ENCODE measurements around the gene ADD2. TPM values are rescaled to one million over a fixed set of nuclear protein-coding genes. Genes with fewer than 3 reads are reported as not detected.

ADD2 gene
- total RNA-seq, 2 experiments from 2014 or later = 16.8 to 19.5 TPM

GRCh38 chr2:70692256-70692655, 75.7 kb downstream of the ADD2 start:
- no peaks in the 10 kb centered on the region for H3K4me1 Mint-ChIP-seq
- H3K27ac Mint-ChIP-seq = no peak overlapping the region
- POLR2A ChIA-PET = no interaction called here
- no peak for DNase-seq
- H3K4me3 Mint-ChIP-seq = no peak overlapping the region
- no peaks in the 10 kb centered on the region for H3K36me3 Mint-ChIP-seq (ENCODE audit: low read depth)
- CTCF ChIA-PET = no interaction called here
- no peaks in the 10 kb centered on the region for H3K27me3 Mint-ChIP-seq
- H3K9me3 Mint-ChIP-seq = no peaks in the 10 kb centered on the region

- no peak for DNase-seq
- no peaks in the 10 kb centered on the region for H3K4me1 Mint-ChIP-seq
- H3K9me3 Mint-ChIP-seq = no peaks in the 10 kb centered on the region
- ChIA-PET CTCF (no interaction called here), POLR2A (no interaction called here)
- no peaks in the 10 kb centered on the region for H3K27me3 Mint-ChIP-seq
- H3K36me3 Mint-ChIP-seq (ENCODE audit: low read depth) = no peaks in the 10 kb centered on the region
- no peak overlapping the region for H3K4me3 Mint-ChIP-seq
- H3K27ac Mint-ChIP-seq = no peak overlapping the region
Measured at GRCh38 chr2:70691497-70692140, 76.4 kb downstream of the ADD2 start.

- H3K9me3 Mint-ChIP-seq = no peaks in the 10 kb centered on the region
- no peak for DNase-seq
- no peaks in the 10 kb centered on the region for H3K36me3 Mint-ChIP-seq (ENCODE audit: low read depth)
- H3K4me1 Mint-ChIP-seq = no peaks in the 10 kb centered on the region
- no peak overlapping the region for H3K4me3 Mint-ChIP-seq
- no peaks in the 10 kb centered on the region for H3K27me3 Mint-ChIP-seq
- POLR2A ChIA-PET = no interaction called here
- H3K27ac Mint-ChIP-seq = no peak overlapping the region
- CTCF ChIA-PET = no interaction called here
Measured at GRCh38 chr2:70690846-70691245, 77.2 kb downstream of the ADD2 start.

- Mint-ChIP-seq H3K4me1 (no peaks in the 10 kb centered on the region), H3K4me3 (no peak overlapping the region), H3K36me3 (ENCODE audit: low read depth) (no peaks in the 10 kb centered on the region), H3K27ac (no peak overlapping the region), H3K27me3 (no peaks in the 10 kb centered on the region), H3K9me3 (no peaks in the 10 kb centered on the region)
- ChIA-PET POLR2A (no interaction called here), CTCF (interaction anchor here (1.5 kb wide), 1 partner anchor 9 kb away, joined by 6 read pairs; no protein-coding TSS in a partner anchor)
- DNase-seq = no peak
Measured at GRCh38 chr2:70688427-70688826, 79.6 kb downstream of the ADD2 start.

- no peak for DNase-seq
- H3K4me1 Mint-ChIP-seq = no peaks in the 10 kb centered on the region
- no peaks in the 10 kb centered on the region for H3K27me3 Mint-ChIP-seq
- no peak overlapping the region for H3K4me3 Mint-ChIP-seq
- no peak overlapping the region for H3K27ac Mint-ChIP-seq
- no peaks in the 10 kb centered on the region for H3K36me3 Mint-ChIP-seq (ENCODE audit: low read depth)
- POLR2A ChIA-PET = no interaction called here
- no peaks in the 10 kb centered on the region for H3K9me3 Mint-ChIP-seq
- CTCF ChIA-PET = interaction anchor here (1.4 to 2.6 kb wide), 4 partner anchors 10 to 17 kb away, joined by 5 to 10 read pairs (median 7); no protein-coding TSS in a partner anchor
Measured at GRCh38 chr2:70687461-70687795, 80.6 kb downstream of the ADD2 start.

GRCh38 chr2:70686577-70687460, 81.2 kb downstream of the ADD2 start:
- H3K9me3 Mint-ChIP-seq = no peaks in the 10 kb centered on the region
- ChIA-PET POLR2A (no interaction called here), CTCF (interaction anchor here (0.7 to 2.6 kb wide), 5 partner anchors 11 to 93 kb away, joined by 3 to 10 read pairs (median 5); no protein-coding TSS in a partner anchor)
- no peaks in the 10 kb centered on the region for H3K36me3 Mint-ChIP-seq (ENCODE audit: low read depth)
- H3K4me3 Mint-ChIP-seq = no peak overlapping the region
- no peaks in the 10 kb centered on the region for H3K4me1 Mint-ChIP-seq
- DNase-seq = peak; percentile 13
- H3K27me3 Mint-ChIP-seq = no peaks in the 10 kb centered on the region
- peak overlapping the region; percentile 6 for H3K27ac Mint-ChIP-seq

GRCh38 chr2:70685771-70686171, 82.2 kb downstream of the ADD2 start:
- no peaks in the 10 kb centered on the region for H3K36me3 Mint-ChIP-seq (ENCODE audit: low read depth)
- H3K27me3 Mint-ChIP-seq = no peaks in the 10 kb centered on the region
- H3K9me3 Mint-ChIP-seq = no peaks in the 10 kb centered on the region
- no peak overlapping the region for H3K4me3 Mint-ChIP-seq
- ChIA-PET CTCF (interaction anchor here (0.9 to 2.6 kb wide), 5 partner anchors 11 to 94 kb away, joined by 3 to 10 read pairs (median 5); no protein-coding TSS in a partner anchor), POLR2A (interaction anchor here (0.6 kb wide), 1 partner anchor 89 kb away, joined by 4 read pairs; no protein-coding TSS in a partner anchor)
- DNase-seq = no peak
- H3K4me1 Mint-ChIP-seq = no peaks in the 10 kb centered on the region
- H3K27ac Mint-ChIP-seq = no peak overlapping the region

- Mint-ChIP-seq H3K4me1 (no peaks in the 10 kb centered on the region), H3K4me3 (no peak overlapping the region), H3K27me3 (no peaks in the 10 kb centered on the region), H3K36me3 (ENCODE audit: low read depth) (no peaks in the 10 kb centered on the region), H3K9me3 (no peaks in the 10 kb centered on the region), H3K27ac (no peak overlapping the region)
- ChIA-PET POLR2A (interaction anchor here (0.6 kb wide), 1 partner anchor 90 kb away, joined by 3 read pairs; no protein-coding TSS in a partner anchor), CTCF (interaction anchor here (0.9 to 2.6 kb wide), 2 partner anchors 13 to 17 kb away, joined by 3 to 8 read pairs; no protein-coding TSS in a partner anchor)
- no peak for DNase-seq
Measured at GRCh38 chr2:70684846-70685622, 83.0 kb downstream of the ADD2 start.

- ChIA-PET CTCF (no interaction called here), POLR2A (no interaction called here)
- Mint-ChIP-seq H3K27me3 (no peaks in the 10 kb centered on the region), H3K4me3 (no peak overlapping the region), H3K4me1 (no peaks in the 10 kb centered on the region), H3K9me3 (no peaks in the 10 kb centered on the region), H3K27ac (no peak overlapping the region), H3K36me3 (ENCODE audit: low read depth) (no peaks in the 10 kb centered on the region)
- no peak for DNase-seq
Measured at GRCh38 chr2:70683455-70683854, 84.5 kb downstream of the ADD2 start.

- H3K36me3 Mint-ChIP-seq (ENCODE audit: low read depth) = no peaks in the 10 kb centered on the region
- H3K27me3 Mint-ChIP-seq = no peaks in the 10 kb centered on the region
- no peak for DNase-seq
- H3K9me3 Mint-ChIP-seq = no peaks in the 10 kb centered on the region
- H3K4me1 Mint-ChIP-seq = no peaks in the 10 kb centered on the region
- CTCF ChIA-PET = no interaction called here
- POLR2A ChIA-PET = no interaction called here
- no peak overlapping the region for H3K4me3 Mint-ChIP-seq
- H3K27ac Mint-ChIP-seq = no peak overlapping the region
Measured at GRCh38 chr2:70680735-70681134, 87.3 kb downstream of the ADD2 start.

- CTCF ChIA-PET = no interaction called here
- Mint-ChIP-seq H3K27me3 (no peaks in the 10 kb centered on the region), H3K4me1 (peaks cover 7% of the 10 kb centered on the region), H3K4me3 (no peak overlapping the region), H3K27ac (no peak overlapping the region), H3K36me3 (ENCODE audit: low read depth) (no peaks in the 10 kb centered on the region), H3K9me3 (no peaks in the 10 kb centered on the region)
- POLR2A ChIA-PET = no interaction called here
- no peak for DNase-seq
Measured at GRCh38 chr2:70679259-70679658, 88.7 kb downstream of the ADD2 start.

- CTCF ChIA-PET = no interaction called here
- no peak for DNase-seq
Measured at GRCh38 chr2:70678576-70679143, 89.3 kb downstream of the ADD2 start.

More at GRCh38 chr2:70678576-70679143, 89.3 kb downstream of the ADD2 start:
- Mint-ChIP-seq H3K4me3 (no peak overlapping the region), H3K4me1 (peaks cover 8% of the 10 kb centered on the region), H3K36me3 (ENCODE audit: low read depth) (no peaks in the 10 kb centered on the region), H3K27ac (no peak overlapping the region), H3K27me3 (no peaks in the 10 kb centered on the region), H3K9me3 (no peaks in the 10 kb centered on the region)
- POLR2A ChIA-PET = no interaction called here

Measured in activated CD4-positive, alpha-beta T cell treated with anti-CD3 and anti-CD28 coated beads, Interleukin-2, amount 10 ng/mL, durations not matched to agents 7 days and 5 days (primary cell).